GM23248 (cell line): Measurements from ENCODE around the gene ZNF652. TPM values are rescaled to one million over a fixed set of nuclear protein-coding genes. Genes with fewer than 3 reads are reported as not detected.

Source experiments
- DNase-seq: peaks from one replicate; pipeline ENCODE4 v3.0.0-alpha.2; 2015
- H2AFZ ChIP-seq: fragments of 200-600 bp; sonication (generic); 2 replicates; pipeline ENCODE4 v1.6.1; 2016; ENCODE audit warnings: antibody characterized with exemption
- H3F3A ChIP-seq: fragments of 200-600 bp; sonication (generic); 2 replicates; pipeline ENCODE4 v1.6.1; 2016; ENCODE audit warnings: mild to moderate bottlenecking, antibody characterized with exemption, mixed run types; ENCODE audit not compliant: insufficient read depth
- H3K27ac ChIP-seq: fragments of 200-600 bp; sonication (generic); 2 replicates; pipeline ENCODE4 v1.5.1; 2016; ENCODE audit warnings: mild to moderate bottlenecking
- H3K27me3 ChIP-seq: fragments of 200-600 bp; sonication (generic); replicated peaks from 2 replicates; pipeline ENCODE4 v1.6.1; 2016; ENCODE audit warnings: mild to moderate bottlenecking; ENCODE audit not compliant: insufficient read depth
- H3K36me3 ChIP-seq: fragments of 200-600 bp; sonication (generic); 2 replicates; pipeline ENCODE4 v1.6.1; 2016; ENCODE audit warnings: low read depth, mild to moderate bottlenecking
- H3K4me1 ChIP-seq: fragments of 200-600 bp; sonication (generic); 2 replicates; pipeline ENCODE4 v1.6.1; 2016; ENCODE audit warnings: mild to moderate bottlenecking; ENCODE audit not compliant: insufficient read depth
- H3K4me2 ChIP-seq: fragments of 200-600 bp; sonication (generic); one replicate; pipeline ENCODE4 v1.6.1; 2016; ENCODE audit warnings: mild to moderate bottlenecking; ENCODE audit not compliant: unreplicated experiment
- H3K4me3 ChIP-seq: fragments of 200-600 bp; sonication (generic); 2 replicates; pipeline ENCODE4 v1.5.1; 2016; ENCODE audit warnings: mild to moderate bottlenecking
- H3K79me2 ChIP-seq: fragments of 200-600 bp; sonication (generic); 2 replicates; pipeline ENCODE4 v1.6.1; 2016; ENCODE audit warnings: mild to moderate bottlenecking; ENCODE audit not compliant: insufficient read depth
- H3K9ac ChIP-seq: fragments of 200-600 bp; sonication (generic); 2 replicates; pipeline ENCODE4 v1.6.1; 2016; ENCODE audit warnings: mild to moderate bottlenecking
- H3K9me2 ChIP-seq: fragments of 200-600 bp; sonication (generic); 2 replicates; pipeline ENCODE4 v1.6.1; 2016; ENCODE audit warnings: mixed run types, mild to moderate bottlenecking, moderate library complexity; ENCODE audit not compliant: insufficient read depth
- H3K9me3 ChIP-seq: fragments of 200-600 bp; sonication (generic); one replicate; pipeline ENCODE4 v1.6.1; 2017; ENCODE audit warnings: low read depth
- H4K20me1 ChIP-seq: fragments of 200-600 bp; sonication (generic); 2 replicates; pipeline ENCODE4 v1.6.0; 2016; ENCODE audit not compliant: insufficient read depth
- EZH2 ChIP-seq: fragments of 200-600 bp; sonication (generic); IDR thresholded peaks from 2 replicates; pipeline ENCODE4 v1.6.1; 2018; ENCODE audit warnings: antibody characterized with exemption, mild to moderate bottlenecking; ENCODE audit not compliant: insufficient read depth, poor library complexity, severe bottlenecking
- EZH2phosphoT487 ChIP-seq: fragments of 200-600 bp; sonication (generic); IDR thresholded peaks from 2 replicates; pipeline ENCODE4 v1.6.1; 2018; ENCODE audit warnings: antibody characterized with exemption, moderate library complexity, mild to moderate bottlenecking, low read depth; ENCODE audit not compliant: insufficient read depth
- WGBS, 2 experiments: methylation state at CpG; one replicate each; pipeline ENCODE4 v1.1.6; 2015 to 2017; ENCODE audit warnings: low lambda C conversion rate in 2 of 2, low coverage in 1 of 2; ENCODE audit errors: missing lambda C conversion rate in 2 of 2; 5-methylcytosine and 5-hydroxymethylcytosine counted together
- in situ Hi-C: fragments of 300-500 bp; cut with MboI; formaldehyde crosslinking; loops from 2 replicates; pipeline ENCODE4 v1.15.0; 2020
- polyA plus RNA-seq: library from polyadenylated mRNA; unstranded; fragments of >200 nt; fragmentation: Nextera tagmentation; extraction: Ambion mirVana; gene quantifications from 2 replicates; pipeline ENCODE4 v1.2.1, GENCODE V29; 2016
- total RNA-seq: library from RNA; depleted of rRNA; stranded (reverse); fragments of >200 nt; shearing (Covaris generic); gene quantifications from 2 replicates; pipeline ENCODE4 v1.2.3, GENCODE V29; 2014

ZNF652 gene
- total and polyA plus RNA-seq, 2 experiments from 2014 or later, result 12.4 to 17.2 TPM

- no peaks in the 10 kb centered on the region for H3K9me2 ChIP-seq
- no peak overlapping the region for H2AFZ ChIP-seq
- TF ChIP-seq EZH2, result no peak
- no peak for TF ChIP-seq EZH2phosphoT487
- H3K9ac ChIP-seq, result no peak overlapping the region
- H3K27ac ChIP-seq, result no peak overlapping the region
- no peak overlapping the region for H3K4me3 ChIP-seq
- no peaks in the 10 kb centered on the region for H3K79me2 ChIP-seq
- in situ Hi-C loops, result no loop called here
- no peaks in the 10 kb centered on the region for H3K27me3 ChIP-seq
- peaks cover 56% of the 10 kb centered on the region for H3K36me3 ChIP-seq
- 74 to 81% methylated on average over 9 of the region's 9 CpGs for WGBS, 2 experiments
- no peaks in the 10 kb centered on the region for H3K9me3 ChIP-seq
- no peaks in the 10 kb centered on the region for H4K20me1 ChIP-seq
- DNase-seq, result no peak
- H3F3A ChIP-seq, result 0 out of 2 replicates have a peak, but pooled peaks cover 4% of the 10 kb centered on the region
- no peak overlapping the region for H3K4me2 ChIP-seq
- H3K4me1 ChIP-seq, result no peaks in the 10 kb centered on the region
Observed at GRCh38 chr17:49406421-49407061, 44.5 kb upstream of the ZNF652 start.

- Histone ChIP-seq H3K27me3 (no peaks in the 10 kb centered on the region), H4K20me1 (no peaks in the 10 kb centered on the region), H3K9me2 (no peaks in the 10 kb centered on the region), H3K36me3 (peaks cover 41% of the 10 kb centered on the region), H3F3A (0 out of 2 replicates have a peak, but pooled peaks cover 4% of the 10 kb centered on the region), H3K4me3 (no peak overlapping the region), H3K9ac (no peak overlapping the region), H3K79me2 (no peaks in the 10 kb centered on the region), H2AFZ (no peak overlapping the region), H3K9me3 (no peaks in the 10 kb centered on the region), H3K4me2 (no peak overlapping the region), H3K27ac (no peak overlapping the region), H3K4me1 (no peaks in the 10 kb centered on the region)
- 93 to 96% methylated on average over 14 of the region's 14 CpGs for WGBS, 2 experiments
- TF ChIP-seq EZH2phosphoT487 (no peak), EZH2 (no peak)
- in situ Hi-C loops, result no loop called here
- DNase-seq, result no peak
Observed at GRCh38 chr17:49404906-49405305, 42.9 kb upstream of the ZNF652 start.

GRCh38 chr17:49404361-49404760 lies 42.3 kb upstream of the ZNF652 start:
- H3K4me1 ChIP-seq, result no peaks in the 10 kb centered on the region
- in situ Hi-C loops, result no loop called here
- DNase-seq, result no peak
- H3K27me3 ChIP-seq, result no peaks in the 10 kb centered on the region
- no peaks in the 10 kb centered on the region for H4K20me1 ChIP-seq
- no peak overlapping the region for H3K27ac ChIP-seq
- no peak overlapping the region for H3K4me2 ChIP-seq
- H3K9me3 ChIP-seq, result no peaks in the 10 kb centered on the region
- H2AFZ ChIP-seq, result no peak overlapping the region
- H3K9ac ChIP-seq, result no peak overlapping the region
- no peak for TF ChIP-seq EZH2
- no peak for TF ChIP-seq EZH2phosphoT487
- H3F3A ChIP-seq, result 0 out of 2 replicates have a peak, but pooled peaks cover 4% of the 10 kb centered on the region
- H3K9me2 ChIP-seq, result no peaks in the 10 kb centered on the region
- H3K4me3 ChIP-seq, result no peak overlapping the region
- H3K36me3 ChIP-seq, result peaks cover 39% of the 10 kb centered on the region
- 91% methylated on average over 12 of the region's 12 CpGs for WGBS, 2 experiments
- no peaks in the 10 kb centered on the region for H3K79me2 ChIP-seq

GRCh38 chr17:49403514-49404289 lies 41.7 kb upstream of the ZNF652 start:
- Histone ChIP-seq H3K27ac (no peak overlapping the region), H3K9ac (no peak overlapping the region), H3K4me1 (no peaks in the 10 kb centered on the region), H4K20me1 (no peaks in the 10 kb centered on the region), H3K36me3 (peaks cover 34% of the 10 kb centered on the region), H3K79me2 (no peaks in the 10 kb centered on the region), H3K27me3 (no peaks in the 10 kb centered on the region), H3K4me2 (no peak overlapping the region), H2AFZ (no peak overlapping the region), H3K4me3 (no peak overlapping the region), H3F3A (0 out of 2 replicates have a peak, but pooled peaks cover 2% of the 10 kb centered on the region), H3K9me3 (no peaks in the 10 kb centered on the region), H3K9me2 (no peaks in the 10 kb centered on the region)
- TF ChIP-seq EZH2 (no peak), EZH2phosphoT487 (no peak)
- WGBS, 2 experiments, result 60 to 63% methylated on average over 10 of the region's 10 CpGs
- DNase-seq, result no peak
- in situ Hi-C loops, result no loop called here
